GM12891 (cell line): ENCODE results near the gene CSRP1.

Source experiments
- DNase-seq: peaks from one replicate; pipeline ENCODE4 v3.0.0; 2011; ENCODE audit warnings: low spot score; ENCODE audit not compliant: insufficient read length
- FAIRE-seq: peaks from 2 replicates; lab custom pipeline; 2011; peaks lifted over from hg19 to GRCh38; lab: Jason Lieb, UNC
- PAX5 ChIP-seq: IDR thresholded peaks from 2 replicates; pipeline ENCODE4 v1.6.1; 2011; ENCODE audit warnings: low read length, moderate library complexity, mild to moderate bottlenecking; ENCODE audit not compliant: insufficient read depth, severe bottlenecking
- POLR2A ChIP-seq: IDR thresholded peaks from 2 replicates; pipeline ENCODE4 v1.6.1; 2011; ENCODE audit warnings: low read depth, low read length, control low read depth
- POLR2AphosphoS5 ChIP-seq: IDR thresholded peaks from 2 replicates; pipeline ENCODE4 v1.6.1; 2011; ENCODE audit warnings: low read depth, low read length, control low read depth
- POU2F2 ChIP-seq: IDR thresholded peaks from 2 replicates; pipeline ENCODE4 v1.6.1; 2011; ENCODE audit warnings: low read depth, mild to moderate bottlenecking, control low read depth, low read length, moderate library complexity
- SPI1 ChIP-seq: IDR thresholded peaks from 2 replicates; pipeline ENCODE4 v1.6.1; 2011; ENCODE audit warnings: low read depth, low read length, control low read depth
- TAF1 ChIP-seq: IDR thresholded peaks from 2 replicates; pipeline ENCODE4 v1.6.1; 2011; ENCODE audit warnings: low read depth, low read length, control low read depth

CSRP1 gene

GRCh38 chr1:201545851-201546492, 39.0 kb upstream of the CSRP1 start:
- no peak for FAIRE-seq
- DNase-seq, result no peak
- TF ChIP-seq PAX5 (no peak), POLR2AphosphoS5 (no peak), TAF1 (no peak), SPI1 (no peak), POLR2A (no peak), POU2F2 (no peak)

DNA sequence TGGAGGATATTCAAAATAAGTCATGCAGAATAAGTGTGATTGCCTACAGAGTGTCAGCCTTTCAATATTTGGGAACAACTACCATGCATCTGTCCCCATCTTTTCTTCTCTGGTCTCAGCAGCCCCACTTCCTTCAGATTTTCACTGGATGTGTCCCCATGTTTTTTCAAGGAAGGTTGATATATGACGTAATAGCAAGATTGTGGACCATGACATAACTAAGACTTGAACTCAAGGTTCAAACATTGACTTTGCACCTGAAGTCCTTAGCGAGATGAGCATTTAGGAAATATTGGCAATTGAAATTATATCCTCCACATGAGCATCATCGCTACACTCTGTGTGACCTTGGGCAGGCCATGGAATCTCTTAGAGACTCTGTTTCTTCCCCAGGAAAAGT, 37.8 kb upstream of the CSRP1 start:
- TF ChIP-seq PAX5 (no peak), TAF1 (no peak), SPI1 (no peak), POLR2A (no peak), POU2F2 (no peak), POLR2AphosphoS5 (no peak)
- DNase-seq (no peak), FAIRE-seq (no peak)

GRCh38 chr1:201543871-201544642, 37.1 kb upstream of the CSRP1 start:
- no peak for DNase-seq
- TF ChIP-seq POU2F2 (no peak), PAX5 (no peak), TAF1 (no peak), POLR2A (no peak), POLR2AphosphoS5 (no peak), SPI1 (no peak)

DNA sequence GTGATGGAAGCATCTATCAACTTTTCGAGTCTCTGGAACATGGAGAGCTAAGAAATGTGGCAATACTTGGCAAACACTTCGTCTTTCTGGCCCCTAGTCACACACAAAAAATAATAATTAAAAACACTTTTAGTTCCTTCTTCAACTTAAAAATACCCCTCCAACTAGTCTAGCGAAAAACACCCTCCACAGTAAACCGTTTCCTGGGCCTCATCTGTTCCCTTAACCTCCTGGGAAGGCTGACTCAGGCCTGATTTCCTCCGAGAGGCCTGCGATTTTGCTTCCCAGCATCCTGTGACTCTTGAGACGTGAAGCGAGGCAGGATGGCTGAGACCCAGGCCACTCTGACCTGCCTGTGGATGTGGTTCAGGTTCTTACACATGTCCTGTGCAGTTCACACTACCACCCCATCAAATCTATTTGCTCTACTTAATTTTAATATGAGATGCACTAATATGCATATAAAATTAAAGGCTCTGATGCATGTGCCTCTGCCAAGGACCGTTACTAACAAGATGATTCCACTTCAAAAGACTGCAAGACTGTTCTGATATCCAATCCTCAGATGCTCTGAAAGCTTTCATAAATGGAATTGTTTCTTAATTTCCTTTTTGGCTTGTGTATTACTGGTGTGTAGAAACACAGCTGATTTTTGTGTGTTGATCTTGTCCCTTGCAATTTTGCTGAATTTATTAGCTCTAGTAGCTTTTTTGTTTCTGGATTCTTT, 35.5 kb upstream of the CSRP1 start:
- TF ChIP-seq PAX5 (no peak), TAF1 (no peak), POU2F2 (no peak), POLR2A (no peak), SPI1 (no peak), POLR2AphosphoS5 (no peak)
- DNase-seq, result no peak
- FAIRE-seq, result no peak

More at GRCh38 chr1:201543871-201544642, 37.1 kb upstream of the CSRP1 start:
- no peak for FAIRE-seq

GRCh38 chr1:201540846-201541735, 34.2 kb upstream of the CSRP1 start:
- FAIRE-seq, result no peak
- DNase-seq, result no peak
- TF ChIP-seq SPI1, result no peak
- no peak for TF ChIP-seq POLR2A
- TF ChIP-seq TAF1, result no peak
- no peak for TF ChIP-seq POU2F2
- no peak for TF ChIP-seq POLR2AphosphoS5

DNA sequence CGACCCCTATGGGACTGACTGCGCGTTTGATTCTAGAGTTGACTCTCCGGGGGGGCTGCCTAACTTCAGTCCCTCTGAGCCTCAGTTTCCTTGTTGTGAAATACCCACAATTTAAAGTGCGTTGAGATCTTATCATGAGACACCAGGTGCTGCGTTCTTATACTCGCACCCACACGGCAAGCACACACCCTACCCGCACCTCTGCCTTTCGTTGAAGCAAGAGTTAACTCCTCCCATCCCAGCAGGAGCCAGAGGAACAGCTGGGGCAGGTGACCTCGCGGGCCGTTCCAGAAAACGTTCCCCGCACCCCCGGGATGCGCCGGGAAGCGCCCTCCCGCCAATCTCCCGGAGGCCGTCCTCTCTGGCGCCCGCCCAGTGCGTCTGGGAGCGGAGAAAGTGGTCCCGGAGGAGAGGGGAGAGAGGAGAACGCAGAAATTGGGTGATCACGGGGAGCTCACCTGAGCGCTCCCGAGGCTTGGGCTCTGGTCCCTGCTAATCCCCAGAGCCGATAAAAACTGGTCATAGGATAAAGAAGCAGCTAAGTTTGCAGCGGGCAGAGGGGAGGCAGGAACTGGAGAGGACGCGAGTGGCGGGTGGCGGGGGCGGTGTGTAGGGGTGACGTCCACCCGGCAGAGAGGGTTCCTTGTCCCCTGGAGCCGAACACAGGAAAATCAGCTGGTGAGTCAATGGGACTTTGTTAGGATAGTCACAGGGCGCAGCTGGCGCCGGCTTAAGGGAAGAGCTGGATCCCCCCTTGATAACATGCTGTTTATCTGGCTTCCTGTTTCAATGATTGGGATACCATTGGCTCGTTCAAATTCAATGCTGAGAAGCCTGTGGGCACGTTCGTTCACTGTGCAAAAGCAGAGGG, 32.9 kb upstream of the CSRP1 start:
- DNase-seq, result no peak
- no peak for FAIRE-seq
- TF ChIP-seq PAX5, result no peak
- no peak for TF ChIP-seq SPI1
- no peak for TF ChIP-seq TAF1
- no peak for TF ChIP-seq POLR2AphosphoS5
- no peak for TF ChIP-seq POU2F2
- no peak for TF ChIP-seq POLR2A

- TF ChIP-seq PAX5 (no peak), SPI1 (no peak), POLR2AphosphoS5 (no peak), TAF1 (no peak), POU2F2 (no peak), POLR2A (no peak)
- FAIRE-seq (no peak), DNase-seq (no peak)
Measured at GRCh38 chr1:201538612-201539551, 32.0 kb upstream of the CSRP1 start, which contains the start of gene NAV1. TSS of gene NAV1 (plus strand) at chr1:201539127. CDS start at chr1:201622885, 83,758 bp downstream.
